H9 (cell line): ENCODE measurements around the gene CYBA. TPM values are rescaled to one million over a fixed set of nuclear protein-coding genes. Genes with fewer than 3 reads are reported as not detected.

Experiments used
- DNase-seq: peaks from one replicate; pipeline ENCODE4 v3.0.0-alpha.2; 2017
- H2AFZ ChIP-seq: one replicate; pipeline ENCODE4 v1.6.1; 2013; ENCODE audit warnings: mild to moderate bottlenecking, low read length, control low read depth, moderate library complexity
- H2AK5ac ChIP-seq: 2 replicates; pipeline ENCODE4 v1.6.1; 2013; ENCODE audit warnings: low read length, control low read depth, mixed read lengths; ENCODE audit not compliant: insufficient read length
- H2BK120ac ChIP-seq: one replicate; pipeline ENCODE4 v1.6.1; 2013; ENCODE audit warnings: low read depth, mild to moderate bottlenecking, low read length, control low read depth, inconsistent platforms; ENCODE audit not compliant: poor library complexity, severe bottlenecking
- H2BK12ac ChIP-seq: 2 replicates; pipeline ENCODE4 v1.6.1; 2013; ENCODE audit warnings: low read length, control low read depth, mixed read lengths, low read depth; ENCODE audit not compliant: insufficient read length
- H2BK15ac ChIP-seq: 2 replicates; pipeline ENCODE4 v1.6.1; 2013; ENCODE audit warnings: low read depth, low read length, control low read depth
- H2BK20ac ChIP-seq: one replicate; pipeline ENCODE4 v1.6.1; 2013; ENCODE audit warnings: low read depth, mild to moderate bottlenecking, low read length, control low read depth, inconsistent platforms; ENCODE audit not compliant: poor library complexity, severe bottlenecking
- H2BK5ac ChIP-seq: 2 replicates; pipeline ENCODE4 v1.6.1; 2013; ENCODE audit warnings: low read length, control low read depth, mixed read lengths; ENCODE audit not compliant: insufficient read length
- H3K14ac ChIP-seq: 2 replicates; pipeline ENCODE4 v1.6.1; 2013; ENCODE audit warnings: low read length, control low read depth; ENCODE audit not compliant: insufficient read depth
- H3K18ac ChIP-seq: 2 replicates; pipeline ENCODE4 v1.6.1; 2013; ENCODE audit warnings: low read depth, mild to moderate bottlenecking, mixed read lengths, low read length, control low read depth; ENCODE audit not compliant: insufficient read length
- H3K23ac ChIP-seq: 2 replicates; pipeline ENCODE4 v1.6.1; 2013; ENCODE audit warnings: low read length, control low read depth, mixed read lengths, low read depth; ENCODE audit not compliant: insufficient read length
- H3K23me2 ChIP-seq: 2 replicates; pipeline ENCODE4 v1.6.1; 2013; ENCODE audit warnings: low read depth, mild to moderate bottlenecking, mixed read lengths, low read length, control low read depth; ENCODE audit not compliant: insufficient read length, poor library complexity, severe bottlenecking
- H3K27ac ChIP-seq: 2 replicates; pipeline ENCODE4 v1.5.1; 2013; ENCODE audit warnings: low read length, control low read depth, mixed read lengths, low read depth; ENCODE audit not compliant: insufficient read length
- H3K27me3 ChIP-seq: 2 replicates; pipeline ENCODE4 v1.6.1; 2013; ENCODE audit warnings: low read length, control low read depth, inconsistent platforms; ENCODE audit not compliant: insufficient read depth
- H3K4ac ChIP-seq: 2 replicates; pipeline ENCODE4 v1.6.1; 2013; ENCODE audit warnings: low read depth, mild to moderate bottlenecking, control low read depth, inconsistent platforms, low read length, moderate library complexity
- H3K4me1 ChIP-seq: 2 replicates; pipeline ENCODE4 v1.6.1; 2013; ENCODE audit warnings: low read length, control low read depth, inconsistent platforms; ENCODE audit not compliant: insufficient read depth
- H3K4me2 ChIP-seq: 2 replicates; pipeline ENCODE4 v1.6.1; 2013; ENCODE audit warnings: low read length, control low read depth, mixed read lengths; ENCODE audit not compliant: insufficient read length, insufficient read depth
- H3K56ac ChIP-seq: 2 replicates; pipeline ENCODE4 v1.6.1; 2013; ENCODE audit warnings: low read depth, mild to moderate bottlenecking, mixed read lengths, low read length, control low read depth; ENCODE audit not compliant: insufficient read length
- H3K79me1 ChIP-seq: 2 replicates; pipeline ENCODE4 v1.6.1; 2013; ENCODE audit warnings: low read depth, mild to moderate bottlenecking, moderate library complexity, low read length, control low read depth, inconsistent platforms; ENCODE audit not compliant: insufficient read depth, poor library complexity, severe bottlenecking
- H3K79me2 ChIP-seq: 2 replicates; pipeline ENCODE4 v1.6.1; 2013; ENCODE audit warnings: low read length, control low read depth, inconsistent platforms; ENCODE audit not compliant: insufficient read depth
- H3K9ac ChIP-seq: 2 replicates; pipeline ENCODE4 v1.6.1; 2013; ENCODE audit warnings: low read length, control low read depth, mixed read lengths; ENCODE audit not compliant: insufficient read length; ENCODE audit errors: extremely low read depth
- H3K9me3 ChIP-seq: one replicate; pipeline ENCODE4 v1.6.1; 2013; ENCODE audit warnings: low read depth, low read length, inconsistent platforms; ENCODE audit not compliant: control insufficient read depth
- H3T11ph ChIP-seq: one replicate; pipeline ENCODE4 v1.6.1; 2013; ENCODE audit warnings: mild to moderate bottlenecking, low read length, control low read depth, inconsistent platforms
- H4K20me1 ChIP-seq: one replicate; pipeline ENCODE4 v1.6.1; 2013; ENCODE audit not compliant: control insufficient read depth, insufficient read length, insufficient read depth
- H4K5ac ChIP-seq: 2 replicates; pipeline ENCODE4 v1.6.1; 2013; ENCODE audit warnings: low read depth, mild to moderate bottlenecking, mixed read lengths, low read length, control low read depth; ENCODE audit not compliant: insufficient read length
- H4K8ac ChIP-seq: replicated peaks from 2 replicates; pipeline ENCODE4 v1.6.1; 2013; ENCODE audit warnings: low read length, control low read depth, mixed read lengths, low read depth; ENCODE audit not compliant: insufficient read length
- H4K91ac ChIP-seq: 2 replicates; pipeline ENCODE4 v1.6.1; 2013; ENCODE audit warnings: low read depth, mild to moderate bottlenecking, moderate library complexity, mixed read lengths, low read length, control low read depth; ENCODE audit not compliant: insufficient read length
- H3K27ac Mint-ChIP-seq, 3 experiments: 2 replicates in 2 of 3; 3 replicates in 1 of 3; pipeline ENCODE4 v1.8.0; 2020 to 2021; ENCODE audit warnings: mixed read lengths in 3 of 3, mild to moderate bottlenecking in 1 of 3, moderate library complexity in 1 of 3
- H3K27me3 Mint-ChIP-seq: 2 replicates; pipeline ENCODE4 v1.8.0; 2021; ENCODE audit warnings: low read depth, mild to moderate bottlenecking, moderate library complexity, mixed read lengths
- H3K36me3 Mint-ChIP-seq, 3 experiments: 2 replicates in 2 of 3; 3 replicates in 1 of 3; pipeline ENCODE4 v1.8.0; 2020 to 2021; ENCODE audit warnings: low read depth in 3 of 3, mixed read lengths in 3 of 3; ENCODE audit not compliant: insufficient read depth in 1 of 3
- H3K4me1 Mint-ChIP-seq, 2 experiments: 2 replicates each; pipeline ENCODE4 v1.8.0; 2020; ENCODE audit warnings: mixed read lengths in 2 of 2
- H3K4me3 Mint-ChIP-seq, 2 experiments: 2 replicates in 1 of 2; 3 replicates in 1 of 2; pipeline ENCODE4 v1.8.0; 2020 to 2021; ENCODE audit warnings: mild to moderate bottlenecking in 2 of 2, mixed read lengths in 2 of 2, moderate library complexity in 1 of 2
- H3K9me3 Mint-ChIP-seq, 2 experiments: 2 replicates in 1 of 2; 3 replicates in 1 of 2; pipeline ENCODE4 v1.8.0; 2020; ENCODE audit warnings: mild to moderate bottlenecking in 2 of 2, mixed read lengths in 2 of 2, moderate library complexity in 1 of 2
- CTCF ChIP-seq: fragments of 200-600 bp; sonication (generic); conservative IDR thresholded peaks from 3 replicates; pipeline ENCODE4 v1.8.0; 2021; ENCODE audit warnings: antibody characterized with exemption, mild to moderate bottlenecking
- WGBS: extraction: QIAGEN DNeasy Blood & Tissue Kit; methylation state at CpG from one replicate; pipeline ENCODE4 v1.1.7; 2013; ENCODE audit warnings: missing lambda C conversion rate, low lambda C conversion rate, mixed read lengths; ENCODE audit not compliant: insufficient read length; ENCODE audit errors: extremely low coverage; 5-methylcytosine and 5-hydroxymethylcytosine counted together
- total RNA-seq: library from RNA; stranded (reverse); gene quantifications from 2 replicates; pipeline ENCODE4 v1.2.1, GENCODE V29; 2021

Gene CYBA
- total RNA-seq, 1 experiment from 2014 or later: 153 TPM

GRCh38 chr16:88681709-88682451, 31.0 kb upstream of the CYBA start:
- Histone ChIP-seq H3K4ac (no peak overlapping the region), H3K56ac (no peak overlapping the region), H3T11ph (no peak overlapping the region), H4K91ac (no peak overlapping the region), H3K9me3 (no peaks in the 10 kb centered on the region), H3K23me2 (peaks cover 12% of the 10 kb centered on the region), H4K5ac (no peak overlapping the region), H3K23ac (no peak overlapping the region), H2BK12ac (no peak overlapping the region), H2BK15ac (no peak overlapping the region), H3K18ac (no peak overlapping the region), H3K9ac (no peak overlapping the region), H3K79me1 (no peaks in the 10 kb centered on the region), H2AFZ (no peak overlapping the region), H3K27me3 (no peaks in the 10 kb centered on the region; the same call in 1 of the 2 replicates), H2AK5ac (no peak overlapping the region), H3K4me2 (no peak overlapping the region), H3K27ac (no peak overlapping the region), H4K20me1 (no peaks in the 10 kb centered on the region), H4K8ac (no peak overlapping the region), H3K4me1 (no peaks in the 10 kb centered on the region), H2BK20ac (no peak overlapping the region), H2BK5ac (no peak overlapping the region), H2BK120ac (no peak overlapping the region), H3K79me2 (no peaks in the 10 kb centered on the region), H3K14ac (no peak overlapping the region)
- no peak for DNase-seq
- Mint-ChIP-seq H3K36me3 (peaks cover 0 to 2% (median 0%) of the 10 kb centered on the region in 3 experiments; a peak in 1 of 7 replicates), H3K9me3 (no peaks in the 10 kb centered on the region), H3K27me3 (peaks cover 6% of the 10 kb centered on the region), H3K4me1 (peaks cover 7 to 9% of the 10 kb centered on the region in 2 experiments; a peak in 3 of 4 replicates), H3K27ac (no peak overlapping the region; a peak in 1 of 7 replicates), H3K4me3 (no peak overlapping the region; a peak in 1 of 5 replicates)
- WGBS: no CpG with 5 or more reads among the region's 21 CpGs
- TF ChIP-seq CTCF: no peak
